Lower leg skin (tissue), 4 donors: ENCODE measurements around the gene ZNF518B. TPM values are rescaled to one million over a fixed set of nuclear protein-coding genes. Genes with fewer than 3 reads are reported as not detected.

Experiments used
- DNase-seq, 2 donors: peaks; one replicate each; pipeline ENCODE4 v3.0.0-alpha.2; 2019; ENCODE audit warnings: low spot score in 2 of 2
- H3K4me3 ChIP-seq: fragments of 200-600 bp; sonication (generic); 2 replicates; pipeline ENCODE4 v1.5.1; 2017; ENCODE audit warnings: mild to moderate bottlenecking, low read depth; ENCODE audit not compliant: poor library complexity, severe bottlenecking
- CTCF ChIP-seq, 3 donors: fragments of 450-650 bp; IDR thresholded peaks; one replicate each; pipeline ENCODE4 v1.5.1; 2016; ENCODE audit warnings: antibody characterized with exemption in 3 of 3, mild to moderate bottlenecking in 3 of 3, moderate library complexity in 2 of 3
- POLR2A ChIP-seq, 2 donors: fragments of 450-650 bp; IDR thresholded peaks; one replicate each; pipeline ENCODE4 v1.6.1; 2016 to 2017; ENCODE audit warnings: antibody characterized with exemption in 2 of 2, mild to moderate bottlenecking in 1 of 2, moderate library complexity in 1 of 2
- WGBS, 2 donors: methylation state at CpG; one replicate each; pipeline ENCODE4 v1.1.5; 2018; 5-methylcytosine and 5-hydroxymethylcytosine counted together
- intact Hi-C: fragments of 100-400 bp; cut with DNase I; formaldehyde crosslinking; loops from one replicate; pipeline ENCODE4 v1.15.0; 2023; ENCODE audit warnings: low total_unique reads
- total RNA-seq, 4 donors: library from RNA; depleted of rRNA; stranded (reverse); fragments of >200 nt; gene quantifications; one replicate each; pipeline ENCODE4 v1.1.0, GENCODE V29; 2016

Gene ZNF518B
- total RNA-seq, 4 donors from 2014 or later: 9.8 to 55.6 (median 26.4) TPM

DNA sequence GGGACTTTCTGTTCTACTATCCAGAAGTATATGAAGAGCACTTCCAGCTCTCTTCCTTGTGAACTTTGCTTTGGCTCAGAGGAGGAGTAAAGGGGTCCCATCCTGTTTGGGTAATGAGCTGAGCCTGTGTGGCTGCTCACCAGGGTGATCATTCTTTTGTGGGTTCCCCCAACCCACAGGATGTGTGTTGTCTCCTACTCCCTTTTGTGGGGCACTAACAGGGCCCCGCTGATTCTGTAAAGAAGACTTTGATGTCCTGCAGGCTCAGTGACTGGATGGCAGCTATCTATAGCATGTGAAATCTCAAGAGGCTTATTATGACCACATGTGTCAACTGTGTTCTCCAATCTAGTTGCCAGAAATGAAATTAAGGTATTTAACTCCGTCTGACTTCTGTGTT is 40.8 kb downstream of the ZNF518B start:
- DNase-seq: no peak
- intact Hi-C loops: no loop called here
- no peak for TF ChIP-seq POLR2A (IDR thresholded peaks at IDR 0.05)
- no peak for TF ChIP-seq CTCF (IDR thresholded peaks at IDR 0.05)
- WGBS, 2 donors: 44 to 57% methylated on average over 2 of the region's 2 CpGs
- no peak overlapping the region for H3K4me3 ChIP-seq

- DNase-seq: no peak
- intact Hi-C loops: no loop called here
- WGBS, 2 donors: 53 to 59% methylated on average over 2 of the region's 2 CpGs
- H3K4me3 ChIP-seq: no peak overlapping the region
- no peak for TF ChIP-seq POLR2A (IDR thresholded peaks at IDR 0.05)
- no peak for TF ChIP-seq CTCF (IDR thresholded peaks at IDR 0.05)
Observed at GRCh38 chr4:10413177-10413576, 44.0 kb downstream of the ZNF518B start.

- DNase-seq: no peak
- intact Hi-C loops: no loop called here
- no peak overlapping the region for H3K4me3 ChIP-seq
- TF ChIP-seq CTCF (IDR thresholded peaks at IDR 0.05) (no peak), POLR2A (IDR thresholded peaks at IDR 0.05) (no peak)
- WGBS, 2 donors: 75 to 80% methylated on average over 8 of the region's 8 CpGs
Observed at GRCh38 chr4:10405672-10406071, 51.6 kb downstream of the ZNF518B start.

DNA sequence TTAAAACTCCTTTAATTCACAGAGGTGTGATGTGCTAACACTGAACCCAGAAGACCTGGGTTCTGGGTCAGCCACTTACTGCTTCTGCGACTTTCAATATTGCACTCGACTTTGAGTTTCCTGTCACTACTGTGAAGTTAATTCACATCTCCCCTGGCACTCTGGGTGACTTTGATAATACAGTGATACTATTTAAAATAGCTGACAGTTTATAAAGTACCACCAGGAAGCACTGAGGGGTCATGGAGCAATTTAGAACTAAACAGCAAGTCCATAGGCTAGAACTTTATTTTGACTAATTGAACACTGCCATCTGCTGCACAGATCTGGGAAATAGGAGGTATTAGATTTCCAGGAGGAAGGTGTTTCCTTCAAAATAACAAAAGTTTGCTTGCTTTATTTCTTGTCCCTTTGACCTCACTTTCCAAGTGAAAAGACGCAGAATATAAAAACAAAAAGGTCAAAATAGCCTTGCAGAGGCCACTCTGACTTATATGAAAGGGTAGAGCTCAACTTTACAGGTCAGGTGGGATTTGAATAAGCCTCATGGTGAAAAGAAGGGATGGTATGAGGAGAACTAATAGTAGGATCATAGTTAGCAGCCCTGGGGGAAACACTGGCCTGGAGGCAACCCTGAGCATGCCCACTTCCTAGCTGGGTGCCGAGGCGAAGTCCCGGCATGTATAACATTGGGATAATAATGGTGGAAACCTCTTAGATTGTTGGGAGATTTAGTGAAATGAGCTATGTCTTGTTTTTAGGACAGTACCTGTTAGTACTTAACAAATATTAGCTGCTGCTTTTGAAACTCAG is 53.4 kb downstream of the ZNF518B start:
- whole genome bisulfite sequencing, 2 donors: 65 to 69% methylated on average over 6 of the region's 6 CpGs
- DNase-seq: no peak
- TF ChIP-seq POLR2A (IDR thresholded peaks at IDR 0.05) (no peak), CTCF (IDR thresholded peaks at IDR 0.05) (no peak)
- intact Hi-C loops: no loop called here
- H3K4me3 ChIP-seq: no peak overlapping the region

- 25 to 56% methylated on average over 1 of the region's 1 CpG for WGBS, 2 donors
- no peak overlapping the region for H3K4me3 ChIP-seq
- TF ChIP-seq POLR2A (IDR thresholded peaks at IDR 0.05) (no peak), CTCF (IDR thresholded peaks at IDR 0.05) (no peak)
- no peak for DNase-seq
- intact Hi-C loops: loop anchor here (5.0 kb wide), 1 partner anchor 239 kb away; no protein-coding TSS in a partner anchor
Observed at GRCh38 chr4:10395971-10396580, 61.1 kb downstream of the ZNF518B start.

Other genes starting within 250 kb of the ZNF518B start
- gene CLNK, start 227.3 kb upstream of the ZNF518B start, total RNA-seq: 1 to 10 TPM in 1 of 4 donors, under 1 TPM in 2, not detected in 1; 0.17 to 1.3 (median 0.45) TPM